Activated CD4-positive, alpha-beta memory T cell treated with anti-CD3 and anti-CD28 coated beads, Interleukin-2, amount 10 ng/mL, durations not matched to agents 7 days and 5 days (primary cell): ENCODE results near the gene KIRREL1. TPM values are rescaled to one million over a fixed set of nuclear protein-coding genes. Genes with fewer than 3 reads are reported as not detected.

ENCODE experiments used
- CTCF ChIA-PET: fragments of 350-600 bp; sonication (Branson Sonifier 250); formaldehyde crosslinking; loops from one replicate; lab custom pipeline; 2021; ENCODE audit warnings: antibody characterized with exemption, inconsistent platforms; lab: Charles Lee
- POLR2A ChIA-PET: fragments of 350-600 bp; sonication (Branson Sonifier 250); formaldehyde crosslinking; loops from one replicate; lab custom pipeline; 2021; ENCODE audit warnings: antibody characterized with exemption; lab: Charles Lee
- DNase-seq: peaks from one replicate; pipeline ENCODE4 v3.0.0-alpha.2; 2020
- H3K27ac Mint-ChIP-seq: one replicate; pipeline ENCODE4 v1.8.0; 2021; ENCODE audit warnings: mild to moderate bottlenecking, mixed read lengths
- H3K27me3 Mint-ChIP-seq: one replicate; pipeline ENCODE4 v1.8.0; 2021; ENCODE audit warnings: mixed read lengths
- H3K36me3 Mint-ChIP-seq: one replicate; pipeline ENCODE4 v1.8.0; 2021; ENCODE audit warnings: low read depth, mixed read lengths
- H3K4me1 Mint-ChIP-seq: one replicate; pipeline ENCODE4 v1.8.0; 2021; ENCODE audit warnings: mixed read lengths
- H3K4me3 Mint-ChIP-seq: one replicate; pipeline ENCODE4 v1.8.0; 2021; ENCODE audit warnings: mild to moderate bottlenecking, mixed read lengths
- H3K9me3 Mint-ChIP-seq: one replicate; pipeline ENCODE4 v1.8.0; 2021; ENCODE audit warnings: mixed read lengths
- total RNA-seq, 2 experiments: library from RNA; stranded (reverse); gene quantifications; one replicate each; pipeline ENCODE4 v1.2.3, GENCODE V29; 2021

The KIRREL1 gene
- total RNA-seq, 2 experiments from 2014 or later = not detected

- no peak for DNase-seq
- Mint-ChIP-seq H3K27ac (no peak overlapping the region), H3K36me3 (no peaks in the 10 kb centered on the region), H3K4me1 (no peaks in the 10 kb centered on the region), H3K9me3 (no peaks in the 10 kb centered on the region), H3K27me3 (peaks cover 28% of the 10 kb centered on the region), H3K4me3 (no peak overlapping the region)
- ChIA-PET CTCF (interaction anchor here (0.9 kb wide), 1 partner anchor 8 kb away, joined by 3 read pairs; no protein-coding TSS in a partner anchor), POLR2A (no interaction called here)
These were observed 7.1 kb downstream of the KIRREL1 start for GRCh38 chr1:158000507-158000906.

- Mint-ChIP-seq H3K36me3 (no peaks in the 10 kb centered on the region), H3K4me1 (no peaks in the 10 kb centered on the region), H3K4me3 (no peak overlapping the region), H3K27me3 (peaks cover 22% of the 10 kb centered on the region), H3K27ac (no peak overlapping the region), H3K9me3 (no peaks in the 10 kb centered on the region)
- POLR2A ChIA-PET = no interaction called here
- CTCF ChIA-PET = no interaction called here
- DNase-seq = no peak
These were observed 8.7 kb downstream of the KIRREL1 start for GRCh38 chr1:158002022-158002630.

- Mint-ChIP-seq H3K4me3 (no peak overlapping the region), H3K9me3 (no peaks in the 10 kb centered on the region), H3K4me1 (no peaks in the 10 kb centered on the region), H3K36me3 (no peaks in the 10 kb centered on the region), H3K27ac (no peak overlapping the region), H3K27me3 (peaks cover 18% of the 10 kb centered on the region)
- CTCF ChIA-PET = no interaction called here
- no peak for DNase-seq
- POLR2A ChIA-PET = no interaction called here
These were observed 9.4 kb downstream of the KIRREL1 start for GRCh38 chr1:158002631-158003405.

GRCh38 chr1:158003406-158003800, 10.0 kb downstream of the KIRREL1 start:
- Mint-ChIP-seq H3K36me3 (no peaks in the 10 kb centered on the region), H3K27ac (no peak overlapping the region), H3K27me3 (peaks cover 18% of the 10 kb centered on the region), H3K4me1 (no peaks in the 10 kb centered on the region), H3K9me3 (no peaks in the 10 kb centered on the region), H3K4me3 (no peak overlapping the region)
- CTCF ChIA-PET = no interaction called here
- POLR2A ChIA-PET = no interaction called here
- no peak for DNase-seq

- Mint-ChIP-seq H3K27ac (no peak overlapping the region), H3K4me1 (no peaks in the 10 kb centered on the region), H3K36me3 (no peaks in the 10 kb centered on the region), H3K27me3 (peaks cover 3% of the 10 kb centered on the region), H3K4me3 (no peak overlapping the region), H3K9me3 (no peaks in the 10 kb centered on the region)
- CTCF ChIA-PET = no interaction called here
- POLR2A ChIA-PET = no interaction called here
- DNase-seq = no peak
These were observed 11.8 kb downstream of the KIRREL1 start for GRCh38 chr1:158005224-158005623.

- peaks cover 5% of the 10 kb centered on the region for H3K27me3 Mint-ChIP-seq
- no peak overlapping the region for H3K27ac Mint-ChIP-seq
These were observed 13.7 kb downstream of the KIRREL1 start for GRCh38 chr1:158007180-158007579.

GRCh38 chr1:158007667-158008386, 14.4 kb downstream of the KIRREL1 start:
- Mint-ChIP-seq H3K27ac (no peak overlapping the region), H3K4me1 (no peaks in the 10 kb centered on the region), H3K4me3 (no peak overlapping the region), H3K27me3 (peaks cover 9% of the 10 kb centered on the region), H3K9me3 (no peaks in the 10 kb centered on the region), H3K36me3 (no peaks in the 10 kb centered on the region)
- ChIA-PET POLR2A (no interaction called here), CTCF (no interaction called here)
- no peak for DNase-seq

More at GRCh38 chr1:158007180-158007579, 13.7 kb downstream of the KIRREL1 start:
- Mint-ChIP-seq H3K4me3 (no peak overlapping the region), H3K36me3 (no peaks in the 10 kb centered on the region), H3K9me3 (no peaks in the 10 kb centered on the region), H3K4me1 (no peaks in the 10 kb centered on the region)
- no peak for DNase-seq
- ChIA-PET POLR2A (no interaction called here), CTCF (no interaction called here)

- Mint-ChIP-seq H3K4me1 (no peaks in the 10 kb centered on the region), H3K4me3 (no peak overlapping the region), H3K27ac (no peak overlapping the region), H3K9me3 (no peaks in the 10 kb centered on the region), H3K36me3 (no peaks in the 10 kb centered on the region), H3K27me3 (peaks cover 15% of the 10 kb centered on the region)
- ChIA-PET CTCF (no interaction called here), POLR2A (no interaction called here)
- DNase-seq = no peak
These were observed 15.2 kb downstream of the KIRREL1 start for GRCh38 chr1:158008630-158009029.

- no peaks in the 10 kb centered on the region for H3K36me3 Mint-ChIP-seq
- H3K27me3 Mint-ChIP-seq = peaks cover 23% of the 10 kb centered on the region
- no peaks in the 10 kb centered on the region for H3K9me3 Mint-ChIP-seq
- ChIA-PET POLR2A (interaction anchor here (1.1 kb wide), 1 partner anchor 21 kb away, joined by 3 read pairs; no protein-coding TSS in a partner anchor), CTCF (interaction anchor here (1.0 kb wide), 1 partner anchor 20 kb away, joined by 4 read pairs; no protein-coding TSS in a partner anchor)
- H3K4me1 Mint-ChIP-seq = no peaks in the 10 kb centered on the region
- no peak for DNase-seq
- no peak overlapping the region for H3K4me3 Mint-ChIP-seq
- no peak overlapping the region for H3K27ac Mint-ChIP-seq
These were observed 18.3 kb downstream of the KIRREL1 start for GRCh38 chr1:158011714-158012113.

GRCh38 chr1:158013840-158014730, 20.6 kb downstream of the KIRREL1 start:
- Mint-ChIP-seq H3K36me3 (no peaks in the 10 kb centered on the region), H3K9me3 (no peaks in the 10 kb centered on the region), H3K27ac (no peak overlapping the region), H3K27me3 (peaks cover 40% of the 10 kb centered on the region), H3K4me1 (no peaks in the 10 kb centered on the region), H3K4me3 (no peak overlapping the region)
- ChIA-PET POLR2A (no interaction called here), CTCF (interaction anchor here (0.8 kb wide), 1 partner anchor 22 kb away, joined by 3 read pairs; no protein-coding TSS in a partner anchor)
- no peak for DNase-seq

- no peak overlapping the region for H3K4me3 Mint-ChIP-seq
- no peaks in the 10 kb centered on the region for H3K9me3 Mint-ChIP-seq
- peaks cover 44% of the 10 kb centered on the region for H3K27me3 Mint-ChIP-seq
- CTCF ChIA-PET = no interaction called here
- POLR2A ChIA-PET = no interaction called here
- no peaks in the 10 kb centered on the region for H3K4me1 Mint-ChIP-seq
- H3K36me3 Mint-ChIP-seq = no peaks in the 10 kb centered on the region
- no peak overlapping the region for H3K27ac Mint-ChIP-seq
- DNase-seq = no peak
These were observed 21.4 kb downstream of the KIRREL1 start for GRCh38 chr1:158014731-158015320.

- Mint-ChIP-seq H3K9me3 (no peaks in the 10 kb centered on the region), H3K4me3 (no peak overlapping the region), H3K27ac (no peak overlapping the region), H3K27me3 (peaks cover 42% of the 10 kb centered on the region), H3K36me3 (no peaks in the 10 kb centered on the region), H3K4me1 (no peaks in the 10 kb centered on the region)
- CTCF ChIA-PET = no interaction called here
- POLR2A ChIA-PET = no interaction called here
- DNase-seq = no peak
These were observed 23.3 kb downstream of the KIRREL1 start for GRCh38 chr1:158016651-158017335.
